ENCODE results near the gene PPIA.

Gene PPIA

DNA sequence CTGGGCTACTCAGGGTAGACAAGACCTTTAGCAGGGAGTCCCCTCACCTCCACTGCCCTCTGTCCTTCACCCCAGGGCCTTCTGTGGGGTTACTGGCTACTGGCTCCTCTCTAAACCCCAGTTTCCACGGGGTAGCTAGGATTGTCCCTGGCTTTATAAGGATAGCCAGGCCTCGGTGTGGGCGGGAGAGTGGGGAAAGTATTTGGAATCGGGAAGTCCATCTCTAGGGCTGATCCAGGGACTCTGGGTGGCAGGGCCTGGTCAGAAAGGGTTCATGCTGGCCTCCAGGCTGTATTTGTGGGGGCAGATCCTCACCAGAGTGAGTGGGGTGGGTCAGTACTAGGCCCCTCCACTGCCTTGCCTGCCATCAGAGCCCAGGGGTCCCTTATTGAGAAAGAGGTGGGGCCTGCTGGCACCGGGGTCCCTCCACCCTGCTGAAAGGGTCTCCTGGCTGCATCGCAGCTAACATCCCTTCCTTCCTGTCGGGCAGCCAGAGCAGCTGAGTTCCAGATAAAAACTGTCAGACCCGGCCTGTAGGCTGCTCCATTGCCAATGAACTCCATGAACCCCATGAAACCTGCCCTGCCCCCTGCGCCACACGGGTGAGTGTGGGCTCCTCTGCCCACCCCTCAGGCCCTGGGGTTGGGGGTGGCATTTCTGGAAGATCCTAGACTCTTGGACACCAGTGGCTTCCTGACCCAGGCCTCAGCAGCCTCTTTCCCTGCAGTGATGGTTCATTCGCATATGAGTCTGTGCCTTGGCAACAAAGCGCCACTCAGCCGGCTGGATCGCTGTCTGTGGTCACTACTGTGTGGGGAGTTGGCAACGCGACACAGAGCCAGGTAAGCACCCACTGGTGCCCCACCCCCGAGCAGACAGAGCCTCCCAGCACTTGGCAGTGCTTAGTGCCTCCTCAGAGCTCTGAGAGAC is 40.5 kb upstream of the PPIA start:
- Histone ChIP-seq H2AFZ (ENCODE audit: low read length, unreplicated experiment) (no peak overlapping the region), H3K79me2 (ENCODE audit: control insufficient read depth, insufficient read depth, low read length, unreplicated experiment) (peaks cover 20% of the 10 kb centered on the region), H3K36me3 (ENCODE audit: insufficient read depth, low read length) (no peaks in the 10 kb centered on the region; the same call in 1 of the 2 replicates), H3K4me1 (ENCODE audit: control insufficient read depth, insufficient read depth, low read length, unreplicated experiment) (peaks cover 7% of the 10 kb centered on the region), H3K27me3 (ENCODE audit: insufficient read depth, low read length) (no peaks in the 10 kb centered on the region), H3K4me3 (ENCODE audit: low read depth, low read length) (no peak overlapping the region), H3K27ac (ENCODE audit: low read depth, low read length) (no peak overlapping the region)

GRCh38 chr7:44756904-44757303 is 39.6 kb upstream of the PPIA start:
- Histone ChIP-seq H3K27me3 (ENCODE audit: insufficient read depth, low read length) (no peaks in the 10 kb centered on the region), H3K4me1 (ENCODE audit: control insufficient read depth, insufficient read depth, low read length, unreplicated experiment) (no peaks in the 10 kb centered on the region), H2AFZ (ENCODE audit: low read length, unreplicated experiment) (no peak overlapping the region), H3K36me3 (ENCODE audit: insufficient read depth, low read length) (no peaks in the 10 kb centered on the region; the same call in 1 of the 2 replicates), H3K4me3 (ENCODE audit: low read depth, low read length) (no peak overlapping the region), H3K27ac (ENCODE audit: low read depth, low read length) (no peak overlapping the region), H3K79me2 (ENCODE audit: control insufficient read depth, insufficient read depth, low read length, unreplicated experiment) (peaks cover 15% of the 10 kb centered on the region)

- Histone ChIP-seq H3K4me1 (ENCODE audit: control insufficient read depth, insufficient read depth, low read length, unreplicated experiment) (no peaks in the 10 kb centered on the region), H3K27ac (ENCODE audit: low read depth, low read length) (no peak overlapping the region), H3K27me3 (ENCODE audit: insufficient read depth, low read length) (no peaks in the 10 kb centered on the region), H2AFZ (ENCODE audit: low read length, unreplicated experiment) (no peak overlapping the region), H3K36me3 (ENCODE audit: insufficient read depth, low read length) (no peaks in the 10 kb centered on the region; the same call in 1 of the 2 replicates), H3K4me3 (ENCODE audit: low read depth, low read length) (no peak overlapping the region), H3K79me2 (ENCODE audit: control insufficient read depth, insufficient read depth, low read length, unreplicated experiment) (peaks cover 15% of the 10 kb centered on the region)
These were observed 39.2 kb upstream of the PPIA start for GRCh38 chr7:44757311-44757710.

- Histone ChIP-seq H3K4me3 (ENCODE audit: low read depth, low read length) (no peak overlapping the region), H3K27me3 (ENCODE audit: insufficient read depth, low read length) (no peaks in the 10 kb centered on the region), H3K36me3 (ENCODE audit: insufficient read depth, low read length) (no peaks in the 10 kb centered on the region; the same call in 1 of the 2 replicates), H3K79me2 (ENCODE audit: control insufficient read depth, insufficient read depth, low read length, unreplicated experiment) (peaks cover 13% of the 10 kb centered on the region), H2AFZ (ENCODE audit: low read length, unreplicated experiment) (no peak overlapping the region), H3K27ac (ENCODE audit: low read depth, low read length) (no peak overlapping the region), H3K4me1 (ENCODE audit: control insufficient read depth, insufficient read depth, low read length, unreplicated experiment) (no peaks in the 10 kb centered on the region)
These were observed 38.7 kb upstream of the PPIA start for GRCh38 chr7:44757739-44758138.

DNA sequence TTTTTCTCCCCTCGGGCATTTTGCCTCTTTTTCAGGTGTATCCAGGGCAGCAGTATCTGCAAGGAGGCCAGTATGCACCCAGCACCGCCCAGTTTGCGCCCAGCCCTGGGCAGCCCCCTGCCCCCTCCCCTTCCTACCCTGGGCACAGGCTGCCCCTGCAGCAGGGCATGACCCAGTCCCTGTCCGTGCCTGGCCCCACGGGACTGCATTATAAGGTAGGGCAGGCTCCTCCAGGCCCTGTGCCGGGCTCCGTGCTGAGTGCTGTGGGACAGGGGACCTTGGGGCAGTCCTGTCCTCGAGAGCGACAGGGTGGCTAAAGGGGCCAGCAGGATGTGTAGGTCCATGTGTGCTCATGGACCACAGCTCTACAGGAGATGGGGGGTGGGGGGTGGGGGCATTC is 37.2 kb upstream of the PPIA start:
- Histone ChIP-seq H3K27me3 (ENCODE audit: insufficient read depth, low read length) (no peaks in the 10 kb centered on the region), H3K4me3 (ENCODE audit: low read depth, low read length) (no peak overlapping the region), H3K27ac (ENCODE audit: low read depth, low read length) (no peak overlapping the region), H3K79me2 (ENCODE audit: control insufficient read depth, insufficient read depth, low read length, unreplicated experiment) (peaks cover 10% of the 10 kb centered on the region), H2AFZ (ENCODE audit: low read length, unreplicated experiment) (no peak overlapping the region), H3K4me1 (ENCODE audit: control insufficient read depth, insufficient read depth, low read length, unreplicated experiment) (no peaks in the 10 kb centered on the region), H3K36me3 (ENCODE audit: insufficient read depth, low read length) (no peaks in the 10 kb centered on the region; the same call in 1 of the 2 replicates)

GRCh38 chr7:44760034-44760580 is 36.4 kb upstream of the PPIA start:
- no peaks in the 10 kb centered on the region for H3K27me3 ChIP-seq (ENCODE audit: insufficient read depth, low read length)

DNA sequence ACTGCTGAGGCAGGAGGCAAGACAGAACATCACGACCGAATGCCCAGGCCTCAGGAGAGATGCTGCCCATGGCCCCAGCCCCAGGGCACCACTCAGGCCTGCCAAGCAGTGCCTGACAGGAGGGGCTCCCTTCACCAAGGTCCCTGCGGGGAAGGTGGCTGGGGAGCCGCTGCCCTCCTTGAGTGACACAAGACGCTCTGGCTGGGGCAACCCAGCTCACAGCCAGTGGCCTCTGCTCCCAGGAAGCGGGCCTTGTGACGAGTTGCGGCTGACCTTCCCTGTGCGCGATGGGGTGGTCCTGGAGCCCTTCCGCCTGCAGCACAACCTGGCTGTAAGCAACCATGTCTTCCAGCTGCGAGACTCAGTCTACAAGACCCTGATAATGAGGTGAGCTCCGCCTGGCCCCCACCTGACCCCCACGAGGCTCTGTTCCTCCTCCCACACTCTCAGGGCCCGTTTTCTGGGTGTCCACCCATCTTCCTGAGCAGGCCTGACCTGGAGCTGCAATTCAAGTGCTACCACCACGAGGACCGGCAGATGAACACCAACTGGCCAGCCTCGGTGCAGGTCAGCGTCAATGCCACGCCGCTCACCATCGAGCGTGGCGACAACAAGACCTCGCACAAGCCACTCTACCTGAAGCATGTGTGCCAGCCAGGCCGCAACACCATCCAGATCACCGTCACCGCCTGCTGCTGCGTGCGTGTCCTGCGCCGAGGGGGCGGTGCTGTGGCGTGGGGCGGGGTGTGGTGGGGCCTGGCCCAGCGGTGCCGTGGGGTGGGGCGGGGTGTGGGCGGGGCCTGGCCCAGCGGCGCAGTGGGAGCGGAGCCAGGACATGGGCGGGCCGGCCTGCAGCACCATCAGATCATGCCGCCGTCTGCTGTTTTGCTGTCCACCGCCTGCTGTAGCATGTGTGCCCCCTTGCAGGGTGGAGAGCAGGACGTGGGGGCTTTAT is 35.0 kb upstream of the PPIA start:
- Histone ChIP-seq H3K4me3 (ENCODE audit: low read depth, low read length) (no peak overlapping the region), H3K36me3 (ENCODE audit: insufficient read depth, low read length) (no peaks in the 10 kb centered on the region; the same call in 1 of the 2 replicates), H3K4me1 (ENCODE audit: control insufficient read depth, insufficient read depth, low read length, unreplicated experiment) (no peaks in the 10 kb centered on the region), H3K79me2 (ENCODE audit: control insufficient read depth, insufficient read depth, low read length, unreplicated experiment) (no peaks in the 10 kb centered on the region), H3K27ac (ENCODE audit: low read depth, low read length) (no peak overlapping the region), H2AFZ (ENCODE audit: low read length, unreplicated experiment) (no peak overlapping the region), H3K27me3 (ENCODE audit: insufficient read depth, low read length) (no peaks in the 10 kb centered on the region)

More at GRCh38 chr7:44760034-44760580, 36.4 kb upstream of the PPIA start:
- Histone ChIP-seq H3K36me3 (ENCODE audit: insufficient read depth, low read length) (no peaks in the 10 kb centered on the region; the same call in 1 of the 2 replicates), H3K79me2 (ENCODE audit: control insufficient read depth, insufficient read depth, low read length, unreplicated experiment) (peaks cover 2% of the 10 kb centered on the region), H3K4me3 (ENCODE audit: low read depth, low read length) (no peak overlapping the region), H2AFZ (ENCODE audit: low read length, unreplicated experiment) (no peak overlapping the region), H3K27ac (ENCODE audit: low read depth, low read length) (no peak overlapping the region), H3K4me1 (ENCODE audit: control insufficient read depth, insufficient read depth, low read length, unreplicated experiment) (no peaks in the 10 kb centered on the region)

DNA sequence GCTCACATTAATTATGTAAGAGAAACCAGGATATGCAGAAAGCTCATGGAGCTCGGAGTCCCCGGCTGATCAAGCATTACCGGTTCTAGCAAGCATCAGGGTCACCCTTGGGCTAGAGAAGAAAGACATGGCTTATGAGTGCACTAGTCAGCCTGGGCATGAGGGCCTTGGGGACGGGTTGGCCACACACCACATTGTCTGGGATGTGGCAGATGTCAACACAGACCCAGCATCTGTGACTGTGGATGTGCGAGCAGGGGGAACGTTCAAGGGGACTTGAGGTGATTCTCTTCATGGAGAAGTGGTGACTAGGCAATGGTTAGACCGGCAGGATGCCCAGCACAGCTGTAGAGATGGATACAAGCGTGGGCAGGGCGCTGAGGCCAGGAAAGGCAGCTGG is 34.2 kb upstream of the PPIA start:
- no peaks in the 10 kb centered on the region; the same call in 1 of the 2 replicates for H3K36me3 ChIP-seq (ENCODE audit: insufficient read depth, low read length)
- H3K27me3 ChIP-seq (ENCODE audit: insufficient read depth, low read length), result no peaks in the 10 kb centered on the region
- no peaks in the 10 kb centered on the region for H3K4me1 ChIP-seq (ENCODE audit: control insufficient read depth, insufficient read depth, low read length, unreplicated experiment)
- H3K79me2 ChIP-seq (ENCODE audit: control insufficient read depth, insufficient read depth, low read length, unreplicated experiment), result no peaks in the 10 kb centered on the region
- H3K4me3 ChIP-seq (ENCODE audit: low read depth, low read length), result no peak overlapping the region
- no peak overlapping the region for H2AFZ ChIP-seq (ENCODE audit: low read length, unreplicated experiment)
- no peak overlapping the region for H3K27ac ChIP-seq (ENCODE audit: low read depth, low read length)

DNA sequence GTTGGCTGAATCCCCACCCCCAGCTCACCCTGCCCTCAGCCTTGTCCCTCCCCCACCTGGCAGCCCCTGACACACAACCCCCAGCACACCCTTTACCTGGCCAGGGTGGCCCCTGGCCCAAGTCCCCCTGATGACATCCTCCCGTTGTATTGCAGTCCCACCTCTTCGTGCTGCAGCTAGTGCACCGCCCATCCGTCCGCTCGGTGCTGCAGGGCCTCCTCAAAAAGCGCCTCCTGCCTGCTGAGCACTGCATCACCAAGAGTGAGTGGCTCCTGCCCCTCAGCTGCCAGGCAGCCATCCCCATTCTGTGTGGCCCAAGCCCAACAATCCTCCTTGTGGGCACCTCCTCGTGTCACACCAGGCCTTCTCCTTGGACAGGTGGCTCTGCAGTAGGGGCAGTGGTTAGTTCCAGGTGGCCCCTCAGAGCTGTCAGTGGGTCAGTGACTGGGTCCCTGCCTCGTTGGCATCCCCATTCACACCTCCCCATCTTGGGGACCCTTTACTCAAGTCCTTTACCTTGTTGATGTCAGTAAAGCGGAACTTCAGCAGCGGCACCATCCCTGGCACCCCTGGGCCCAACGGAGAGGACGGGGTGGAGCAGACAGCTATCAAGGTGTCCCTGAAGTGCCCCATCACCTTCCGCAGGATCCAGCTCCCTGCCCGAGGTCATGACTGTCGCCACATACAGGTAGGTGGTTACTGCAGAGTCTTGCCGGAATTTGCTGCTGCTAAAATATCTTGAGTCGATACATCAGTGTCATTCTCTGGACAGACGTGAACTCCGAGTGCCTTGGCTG is 33.6 kb upstream of the PPIA start:
- Histone ChIP-seq H2AFZ (ENCODE audit: low read length, unreplicated experiment) (no peak overlapping the region), H3K79me2 (ENCODE audit: control insufficient read depth, insufficient read depth, low read length, unreplicated experiment) (no peaks in the 10 kb centered on the region), H3K36me3 (ENCODE audit: insufficient read depth, low read length) (no peaks in the 10 kb centered on the region; the same call in 1 of the 2 replicates), H3K4me1 (ENCODE audit: control insufficient read depth, insufficient read depth, low read length, unreplicated experiment) (no peaks in the 10 kb centered on the region), H3K27me3 (ENCODE audit: insufficient read depth, low read length) (no peaks in the 10 kb centered on the region), H3K4me3 (ENCODE audit: low read depth, low read length) (no peak overlapping the region), H3K27ac (ENCODE audit: low read depth, low read length) (no peak overlapping the region)
